ENCODE results near the gene AMBP.

Gene AMBP

DNA sequence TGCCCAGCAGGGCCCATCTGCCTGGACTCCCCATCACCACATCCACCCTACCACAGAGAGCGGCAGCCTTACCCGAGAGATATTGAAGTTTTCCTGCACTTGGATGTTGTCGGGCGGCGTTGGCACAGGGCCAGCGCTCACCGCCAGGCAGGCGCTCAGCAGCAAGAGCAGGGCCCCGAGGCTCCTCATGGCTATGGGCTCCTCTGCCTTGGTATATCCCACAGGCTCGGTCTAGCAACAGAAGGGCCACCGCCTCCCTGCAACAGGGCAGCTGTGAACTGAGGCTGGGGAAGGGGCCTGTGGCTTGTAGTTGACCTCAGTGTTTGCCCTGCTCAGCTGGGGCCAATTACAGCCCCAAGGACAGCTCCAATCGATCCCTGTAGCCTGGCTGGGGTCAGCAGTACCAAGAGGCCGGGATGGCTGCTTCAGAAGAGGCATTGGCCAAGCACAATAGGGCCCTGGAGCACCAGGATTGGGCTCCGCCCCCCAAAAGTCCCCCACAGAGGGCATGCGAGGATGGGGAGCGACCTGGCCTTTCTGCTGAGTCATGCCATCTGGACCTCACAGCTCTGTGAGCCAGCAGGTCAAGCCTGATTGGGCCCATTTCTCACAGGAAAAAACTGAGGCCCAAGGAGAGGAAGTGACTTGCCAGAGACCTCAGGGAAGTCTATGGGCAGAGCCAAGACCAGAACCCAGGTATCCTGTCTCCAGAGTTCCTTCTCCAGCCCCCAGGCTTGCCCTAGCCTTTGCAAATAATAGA lies at the start of gene AMBP:
Gene AMBP (minus strand): TSS at position 280 of the 760 bp plus-strand sequence. CDS start 91 bp downstream, at position 189.
- DNase-seq (ENCODE audit: low spot score), result no peak
- CTCF ChIA-PET, result interaction anchor here (0.7 kb wide), 1 partner anchor 30 kb away, joined by 3 read pairs; no protein-coding TSS in a partner anchor
- TF ChIP-seq, protein P1, sequence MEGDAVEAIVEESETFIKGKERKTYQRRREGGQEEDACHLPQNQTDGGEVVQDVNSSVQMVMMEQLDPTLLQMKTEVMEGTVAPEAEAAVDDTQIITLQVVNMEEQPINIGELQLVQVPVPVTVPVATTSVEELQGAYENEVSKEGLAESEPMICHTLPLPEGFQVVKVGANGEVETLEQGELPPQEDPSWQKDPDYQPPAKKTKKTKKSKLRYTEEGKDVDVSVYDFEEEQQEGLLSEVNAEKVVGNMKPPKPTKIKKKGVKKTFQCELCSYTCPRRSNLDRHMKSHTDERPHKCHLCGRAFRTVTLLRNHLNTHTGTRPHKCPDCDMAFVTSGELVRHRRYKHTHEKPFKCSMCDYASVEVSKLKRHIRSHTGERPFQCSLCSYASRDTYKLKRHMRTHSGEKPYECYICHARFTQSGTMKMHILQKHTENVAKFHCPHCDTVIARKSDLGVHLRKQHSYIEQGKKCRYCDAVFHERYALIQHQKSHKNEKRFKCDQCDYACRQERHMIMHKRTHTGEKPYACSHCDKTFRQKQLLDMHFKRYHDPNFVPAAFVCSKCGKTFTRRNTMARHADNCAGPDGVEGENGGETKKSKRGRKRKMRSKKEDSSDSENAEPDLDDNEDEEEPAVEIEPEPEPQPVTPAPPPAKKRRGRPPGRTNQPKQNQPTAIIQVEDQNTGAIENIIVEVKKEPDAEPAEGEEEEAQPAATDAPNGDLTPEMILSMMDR (conservative IDR thresholded peaks at IDR 0.05; ENCODE audit: low read depth), result no peak
- no peak within 1 kb of the TSS for H3K27ac ChIP-seq
- POLR2A ChIA-PET (ENCODE audit: low non-redundant PET), result no interaction called here

DNA sequence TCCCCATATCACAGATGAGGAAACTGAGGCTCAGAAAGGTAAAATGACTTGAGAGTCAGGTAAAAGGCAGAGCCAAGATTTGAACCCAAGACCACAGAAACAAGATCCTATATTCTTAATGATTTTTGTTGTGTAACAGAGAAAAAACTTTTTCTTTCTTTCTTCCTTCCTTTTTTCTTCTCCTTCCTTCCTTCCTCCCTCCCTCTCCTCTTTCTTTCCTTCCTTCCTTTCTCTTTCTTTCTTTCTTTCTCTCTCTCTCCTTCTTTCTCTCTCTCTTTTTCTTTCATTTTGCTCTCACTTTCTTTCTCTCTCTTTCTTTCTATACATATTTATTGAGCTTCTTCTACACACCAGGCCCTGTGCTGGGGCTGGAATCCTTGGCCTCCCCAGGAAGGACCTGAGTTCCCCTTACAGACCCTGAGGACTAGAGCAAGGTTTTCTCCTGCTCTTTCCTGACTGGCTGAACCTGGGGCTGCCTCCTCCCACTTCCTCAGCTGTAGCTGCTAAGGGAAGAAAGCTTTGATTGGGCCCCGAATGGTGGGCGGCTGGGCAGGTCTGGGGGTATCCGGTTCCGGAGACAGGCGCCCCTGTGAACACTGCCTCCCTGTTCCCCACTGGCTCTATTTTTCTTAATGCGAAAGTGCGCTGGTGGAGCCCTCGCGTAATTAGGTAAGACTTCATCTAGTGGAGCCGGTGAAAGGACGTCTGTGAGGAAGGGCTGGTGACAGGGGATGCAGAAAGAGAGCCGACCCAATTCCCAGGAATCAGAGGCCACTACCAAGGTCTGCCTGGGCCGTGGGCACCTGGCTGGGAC lies 48.4 kb upstream of the AMBP start:
- TF ChIP-seq, protein P1 (conservative IDR thresholded peaks at IDR 0.05; ENCODE audit: low read depth), result no peak
- CTCF ChIA-PET, result interaction anchor here (0.6 to 2.7 kb wide), 2 partner anchors 18 to 70 kb away, joined by 4 to 15 read pairs; no protein-coding TSS in a partner anchor
- DNase-seq (ENCODE audit: low spot score), result no peak
- no peak overlapping the region for H3K27ac ChIP-seq
- POLR2A ChIA-PET (ENCODE audit: low non-redundant PET), result no interaction called here

DNA sequence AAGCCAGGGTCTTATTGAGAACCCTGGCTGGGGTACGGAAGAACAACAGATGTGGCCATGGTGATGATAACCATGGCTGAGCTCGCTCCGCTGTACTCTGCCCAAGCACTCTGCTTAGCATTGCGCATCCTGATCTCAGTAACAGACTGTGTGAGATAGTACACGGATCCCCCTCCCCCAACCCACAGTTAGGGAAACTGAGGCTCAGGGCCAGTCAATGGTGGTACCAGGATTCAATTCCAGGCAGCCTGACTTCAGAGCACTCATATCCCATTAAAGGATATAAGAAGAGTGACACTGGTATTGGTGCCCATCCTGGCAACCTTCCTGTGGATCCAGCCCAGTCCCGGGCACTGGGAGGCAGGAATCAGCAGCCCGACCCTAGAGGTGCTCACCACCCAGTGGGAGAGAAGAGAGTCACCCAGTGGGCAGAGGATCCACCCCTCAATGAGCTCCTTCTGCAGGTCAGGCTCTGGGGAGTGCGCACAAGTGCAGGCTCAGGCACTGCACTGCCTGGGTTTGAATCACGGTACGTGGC lies 47.4 kb upstream of the AMBP start:
- H3K27ac ChIP-seq, result no peak overlapping the region
- ChIA-PET POLR2A (ENCODE audit: low non-redundant PET) (no interaction called here), CTCF (interaction anchor here (2.7 kb wide), 1 partner anchor 18 kb away, joined by 15 read pairs; no protein-coding TSS in a partner anchor)
- DNase-seq (ENCODE audit: low spot score), result no peak
- TF ChIP-seq, protein P1 (conservative IDR thresholded peaks at IDR 0.05; ENCODE audit: low read depth), result no peak

DNA sequence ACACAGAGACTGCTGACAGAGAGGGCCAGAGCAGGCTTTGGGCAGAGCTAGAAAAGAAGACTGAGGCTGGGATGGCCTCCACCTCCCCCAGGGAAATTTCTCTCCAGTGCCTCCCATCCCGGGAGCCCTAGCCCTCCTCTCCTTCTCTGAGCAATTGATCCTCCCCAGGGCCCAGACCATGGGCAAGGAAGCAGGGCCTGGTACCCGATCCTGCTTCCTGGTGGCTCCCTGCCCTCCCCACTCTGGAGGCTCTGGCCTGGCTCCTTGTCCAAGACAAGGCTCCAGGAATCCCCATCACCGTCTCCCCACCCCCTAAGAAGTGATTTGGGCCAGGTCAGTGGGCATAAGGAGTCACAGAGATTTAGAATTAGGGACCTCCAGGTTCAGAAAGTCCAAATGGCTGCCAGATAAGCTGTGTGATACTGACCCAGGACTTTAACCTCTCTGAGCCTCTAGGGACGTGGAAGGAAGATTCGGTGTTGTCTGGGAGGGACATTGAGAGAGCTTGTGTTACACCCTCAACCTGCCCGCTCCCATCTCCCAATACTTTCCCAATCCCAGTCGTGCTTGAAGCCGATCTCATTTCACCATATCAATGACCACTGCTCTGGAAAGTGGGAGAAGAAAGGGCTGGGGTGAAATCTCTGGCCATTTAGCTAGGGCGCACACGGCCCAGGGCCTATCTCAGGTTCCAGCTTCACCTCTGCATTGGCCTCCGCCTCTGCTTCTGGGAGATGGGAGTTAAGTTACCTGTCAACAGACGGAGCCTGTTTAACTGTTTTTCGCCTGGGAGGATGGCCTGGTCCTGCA lies 46.8 kb upstream of the AMBP start:
- no peak for DNase-seq (ENCODE audit: low spot score)
- POLR2A ChIA-PET (ENCODE audit: low non-redundant PET), result no interaction called here

DNA sequence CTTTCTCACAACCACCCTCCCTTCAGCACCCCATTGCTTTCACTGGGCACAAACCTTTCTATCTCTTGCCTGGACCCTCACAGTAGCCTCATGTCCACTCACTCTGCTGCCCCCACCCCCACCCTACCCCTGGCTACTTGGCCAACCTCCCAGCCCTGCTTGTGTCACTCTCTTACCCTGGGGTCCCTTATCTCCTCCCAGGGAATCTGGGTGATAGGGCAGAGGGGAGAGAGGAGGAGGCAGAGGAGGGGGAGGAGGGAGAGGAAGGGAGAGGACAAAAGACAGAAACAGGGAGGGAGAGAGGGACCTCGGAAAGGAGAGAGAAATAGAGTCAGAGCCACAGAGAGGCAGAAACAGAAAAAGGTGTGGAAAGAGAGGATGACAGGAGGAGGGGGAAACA lies 46.0 kb upstream of the AMBP start:
- ChIA-PET CTCF (interaction anchor here (0.9 to 2.7 kb wide), 2 partner anchors 16 to 167 kb away, joined by 4 to 15 read pairs; no protein-coding TSS in a partner anchor), POLR2A (ENCODE audit: low non-redundant PET) (no interaction called here)
- DNase-seq (ENCODE audit: low spot score), result no peak
- no peak overlapping the region for H3K27ac ChIP-seq
- TF ChIP-seq, protein P1 (conservative IDR thresholded peaks at IDR 0.05; ENCODE audit: low read depth), result no peak

More for the DNA sequence above, 46.8 kb upstream of the AMBP start:
- no peak overlapping the region for H3K27ac ChIP-seq
- TF ChIP-seq, protein P1 (conservative IDR thresholded peaks at IDR 0.05; ENCODE audit: low read depth), result no peak
- CTCF ChIA-PET, result interaction anchor here (2.7 kb wide), 1 partner anchor 17 kb away, joined by 15 read pairs; no protein-coding TSS in a partner anchor
